ENCODE data around the gene TSGA10IP.

GRCh38 chr11:65903068-65903481 is 42.2 kb upstream of the TSGA10IP start:
- no peak for TF ChIP-seq CTCF (IDR thresholded peaks at IDR 0.05)
- no peak for TF ChIP-seq EZH2 (IDR thresholded peaks at IDR 0.05; ENCODE audit: borderline replicate concordance, insufficient read depth, low read depth, low read length, poor library complexity, severe bottlenecking)

Data from B cell (primary cell).